WI38 (cell line): ENCODE measurements around the gene BCL2.

ENCODE experiments used
- H3K4me3 ChIP-seq: 2 replicates; pipeline ENCODE4 v1.5.1; 2011; ENCODE audit warnings: low read depth, mild to moderate bottlenecking, control low read depth, low read length
- TF ChIP-seq, protein P1 (sequence below): IDR thresholded peaks from 2 replicates; pipeline ENCODE4 v1.5.1; 2012; ENCODE audit warnings: low read depth, mild to moderate bottlenecking, control low read depth, low read length

The BCL2 gene

DNA sequence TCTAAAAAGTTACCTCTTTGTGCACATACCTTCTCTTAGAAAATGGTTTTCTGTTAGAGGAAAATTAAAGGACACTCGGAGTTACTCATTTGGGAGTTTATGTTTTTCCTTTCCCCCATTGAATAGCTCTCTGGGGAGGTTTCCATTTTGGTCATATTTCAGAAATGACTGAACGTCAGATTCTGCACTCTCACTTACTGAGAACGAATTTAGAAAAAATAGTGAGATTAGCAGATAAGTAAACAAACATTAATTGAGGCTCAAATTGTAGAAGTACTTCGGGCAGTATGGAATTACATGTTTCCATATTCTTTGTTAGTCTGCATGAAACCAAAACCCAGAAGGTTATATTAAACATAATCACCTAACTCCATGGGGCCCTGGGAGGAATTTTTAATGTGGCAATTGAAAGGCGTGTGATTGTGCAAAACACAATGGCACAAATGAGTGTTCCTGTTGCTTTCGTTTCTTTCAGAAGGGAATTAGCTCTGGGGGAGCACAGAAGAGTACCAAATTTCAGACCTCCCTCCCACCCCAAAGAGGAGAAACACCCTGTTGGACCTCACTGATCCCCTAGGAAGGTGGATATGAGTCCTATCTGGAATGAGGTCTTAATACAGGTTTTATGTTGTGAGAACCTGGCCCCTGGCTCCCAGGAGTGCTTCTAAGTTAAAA, 212.3 kb downstream of the BCL2 start:
- TF ChIP-seq, protein P1, sequence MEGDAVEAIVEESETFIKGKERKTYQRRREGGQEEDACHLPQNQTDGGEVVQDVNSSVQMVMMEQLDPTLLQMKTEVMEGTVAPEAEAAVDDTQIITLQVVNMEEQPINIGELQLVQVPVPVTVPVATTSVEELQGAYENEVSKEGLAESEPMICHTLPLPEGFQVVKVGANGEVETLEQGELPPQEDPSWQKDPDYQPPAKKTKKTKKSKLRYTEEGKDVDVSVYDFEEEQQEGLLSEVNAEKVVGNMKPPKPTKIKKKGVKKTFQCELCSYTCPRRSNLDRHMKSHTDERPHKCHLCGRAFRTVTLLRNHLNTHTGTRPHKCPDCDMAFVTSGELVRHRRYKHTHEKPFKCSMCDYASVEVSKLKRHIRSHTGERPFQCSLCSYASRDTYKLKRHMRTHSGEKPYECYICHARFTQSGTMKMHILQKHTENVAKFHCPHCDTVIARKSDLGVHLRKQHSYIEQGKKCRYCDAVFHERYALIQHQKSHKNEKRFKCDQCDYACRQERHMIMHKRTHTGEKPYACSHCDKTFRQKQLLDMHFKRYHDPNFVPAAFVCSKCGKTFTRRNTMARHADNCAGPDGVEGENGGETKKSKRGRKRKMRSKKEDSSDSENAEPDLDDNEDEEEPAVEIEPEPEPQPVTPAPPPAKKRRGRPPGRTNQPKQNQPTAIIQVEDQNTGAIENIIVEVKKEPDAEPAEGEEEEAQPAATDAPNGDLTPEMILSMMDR, result no peak
- H3K4me3 ChIP-seq, result no peak overlapping the region

DNA sequence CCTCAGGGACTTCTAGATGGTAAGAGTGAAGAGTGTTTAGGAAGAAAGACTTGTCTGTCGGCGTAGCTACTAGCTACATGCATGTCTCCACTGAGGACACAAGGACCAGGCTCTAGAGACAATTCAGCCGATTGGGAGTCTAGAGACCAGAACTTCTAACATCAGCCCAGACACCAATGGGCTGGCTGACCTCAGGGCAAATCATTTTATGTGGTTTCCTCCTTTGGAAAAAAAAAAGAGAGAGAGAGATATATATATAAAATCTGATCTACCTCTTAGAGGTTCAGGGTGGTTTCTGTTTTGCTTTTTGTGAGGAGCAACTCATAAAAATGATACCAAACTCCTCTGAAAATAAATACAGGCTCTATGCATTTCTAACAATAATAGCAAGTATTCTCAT, 212.8 kb downstream of the BCL2 start:
- H3K4me3 ChIP-seq, result no peak overlapping the region
- TF ChIP-seq, protein P1, result no peak

DNA sequence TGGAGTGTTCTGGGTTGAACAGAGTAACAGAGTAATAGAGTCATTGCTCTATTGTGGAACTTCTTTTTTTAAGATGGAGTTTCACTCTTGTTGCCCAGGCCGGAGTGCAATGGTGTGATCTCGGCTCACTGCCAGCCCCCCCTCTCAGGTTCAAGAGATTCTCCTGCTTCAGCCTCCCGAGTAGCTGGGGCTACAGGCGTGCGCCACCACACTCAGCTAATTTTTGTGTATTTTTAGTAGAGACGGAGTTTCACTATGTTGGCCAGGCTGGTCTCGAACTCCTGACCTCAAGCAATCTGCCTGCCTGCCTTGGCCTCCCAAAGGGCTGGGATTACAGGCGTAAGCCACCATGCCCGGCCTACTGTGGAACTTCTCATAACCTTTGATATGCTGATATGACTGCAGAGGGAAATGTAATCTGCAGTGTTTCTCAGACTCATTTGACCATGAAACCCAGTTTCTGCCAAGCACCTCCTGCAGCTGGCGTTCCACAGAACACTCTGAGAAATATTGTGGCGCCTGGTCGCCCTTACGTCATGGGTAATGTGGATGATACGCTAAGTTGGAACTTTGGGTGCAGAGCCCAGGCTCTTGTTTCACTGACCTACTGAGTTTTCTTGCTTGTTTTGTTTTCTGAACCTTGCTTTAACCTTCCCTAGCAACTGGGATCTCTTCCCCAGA, 213.8 kb downstream of the BCL2 start:
- TF ChIP-seq, protein P1, result no peak
- H3K4me3 ChIP-seq, result no peak overlapping the region

DNA sequence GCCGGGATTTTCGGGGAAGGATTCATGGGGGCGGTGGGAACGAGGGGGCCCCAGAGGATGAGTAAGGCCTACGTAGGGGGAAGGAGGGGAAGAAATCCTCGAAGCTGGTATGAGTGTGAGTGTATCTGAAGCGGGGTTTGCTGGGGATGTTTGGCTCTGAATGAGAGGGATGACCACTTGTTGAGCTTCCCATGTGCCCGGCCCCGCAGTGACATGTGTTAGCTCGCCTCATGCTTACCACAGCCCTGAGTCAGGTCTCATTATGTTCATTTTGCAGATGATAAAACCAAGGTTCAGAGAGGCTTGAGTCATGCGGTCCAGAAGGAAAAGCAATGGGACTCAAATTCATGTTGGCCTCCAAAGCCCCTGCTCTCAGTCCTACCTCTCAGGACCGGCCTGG, 214.7 kb downstream of the BCL2 start:
- TF ChIP-seq, protein P1, result no peak

DNA sequence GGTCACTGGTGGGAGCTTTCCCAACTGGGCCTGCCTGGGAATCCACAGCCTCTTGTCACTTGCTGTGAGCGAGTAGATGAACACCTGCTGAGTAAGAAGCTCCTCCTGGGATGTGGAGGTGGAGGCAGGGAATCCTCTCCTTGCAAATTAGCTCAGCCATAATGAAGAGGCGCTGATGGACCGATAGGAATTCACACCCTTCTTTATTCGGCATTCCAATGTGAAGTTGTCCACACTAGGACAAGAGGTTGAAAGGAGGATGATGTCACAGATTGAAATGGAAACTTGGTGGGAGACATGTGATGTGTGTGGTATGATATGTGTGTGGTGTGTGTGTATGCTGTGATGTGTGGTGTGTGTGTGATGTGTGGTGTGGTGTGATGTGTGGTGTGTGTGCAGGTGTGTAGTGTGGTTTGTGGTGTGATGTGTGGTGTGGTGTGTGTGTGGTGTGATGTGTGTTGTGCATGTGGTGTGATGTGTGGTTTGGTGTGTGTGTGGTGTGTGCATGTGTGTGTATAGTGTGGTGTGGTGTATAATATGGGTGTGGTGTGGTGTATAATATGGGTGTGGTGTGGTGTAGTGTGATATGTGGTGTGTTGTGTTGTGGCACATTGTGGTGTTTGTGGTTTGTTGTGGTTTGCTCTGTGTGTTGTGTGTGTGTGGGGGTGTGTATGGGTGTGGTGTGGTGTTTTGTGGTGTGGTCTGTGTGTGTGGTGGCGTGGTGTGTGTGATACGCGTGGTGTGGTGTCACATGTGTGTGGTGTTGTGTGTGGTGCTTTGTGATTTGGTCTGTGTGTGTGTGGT, 216.4 kb downstream of the BCL2 start:
- TF ChIP-seq, protein P1, result no peak
- H3K4me3 ChIP-seq, result no peak overlapping the region

More for the DNA sequence above, 214.7 kb downstream of the BCL2 start:
- H3K4me3 ChIP-seq, result no peak overlapping the region

DNA sequence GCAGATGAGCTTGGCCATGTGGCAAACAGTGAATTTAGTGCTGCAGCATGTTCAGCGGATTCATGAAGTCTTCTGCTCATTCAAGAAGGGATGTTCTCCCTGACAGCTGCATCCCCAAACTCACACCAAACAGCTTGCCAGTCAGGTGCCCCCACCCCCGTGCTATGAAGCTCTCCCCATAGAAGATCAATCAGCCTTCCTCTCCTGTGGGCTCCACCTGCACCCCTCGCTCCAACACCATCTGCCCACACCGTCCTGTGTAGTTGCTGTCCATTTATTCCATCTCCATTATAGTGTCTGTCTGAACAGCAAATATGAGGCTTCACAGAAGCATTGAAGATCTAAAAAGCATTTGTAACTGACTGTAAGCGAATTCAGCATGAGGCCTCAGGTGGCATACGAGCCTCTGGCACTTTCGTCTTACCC, 218.9 kb downstream of the BCL2 start:
- no peak overlapping the region for H3K4me3 ChIP-seq
- TF ChIP-seq, protein P1, result no peak
